DND-41 (cell line): ENCODE data around the gene NUDT22.

Source experiments
- CTCF ChIP-seq: IDR thresholded peaks from 2 replicates; pipeline ENCODE4 v1.5.1; 2012; ENCODE audit warnings: borderline replicate concordance, low read length, moderate library complexity, mild to moderate bottlenecking; ENCODE audit not compliant: poor library complexity, severe bottlenecking; ENCODE audit errors: extremely low read depth
- EZH2 ChIP-seq: IDR thresholded peaks from 3 replicates; pipeline ENCODE4 v1.6.1; 2012; ENCODE audit warnings: borderline replicate concordance, low read depth, mild to moderate bottlenecking, moderate library complexity, low read length, inconsistent platforms; ENCODE audit not compliant: severe bottlenecking

GRCh38 chr11:64230985-64231365 lies 4.9 kb downstream of the NUDT22 start:
- TF ChIP-seq CTCF (no peak), EZH2 (no peak)
